ENCODE data around the gene FRMD3.

Gene FRMD3

DNA sequence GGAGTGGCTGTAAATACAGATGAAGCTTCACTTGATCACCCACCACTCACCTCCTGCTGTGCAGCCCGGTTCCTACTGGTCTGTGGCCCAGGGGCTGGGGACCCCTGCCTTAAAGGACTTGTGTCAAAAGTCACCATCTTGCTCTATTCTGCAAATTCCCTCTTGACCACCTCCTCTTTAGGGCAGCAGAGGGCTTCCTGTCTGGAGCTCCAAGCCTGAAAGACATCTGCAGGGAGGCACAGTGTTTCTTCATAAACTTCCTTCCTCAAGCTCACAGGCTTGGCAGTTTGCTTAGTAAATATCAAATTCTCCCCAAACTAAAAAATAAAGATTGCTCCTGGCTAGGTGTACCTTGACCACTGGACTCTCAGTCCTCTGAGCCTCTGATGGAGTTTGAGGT, 104.4 kb downstream of the FRMD3 start:
- no peak for DNase-seq (ENCODE audit: low spot score)

DNA sequence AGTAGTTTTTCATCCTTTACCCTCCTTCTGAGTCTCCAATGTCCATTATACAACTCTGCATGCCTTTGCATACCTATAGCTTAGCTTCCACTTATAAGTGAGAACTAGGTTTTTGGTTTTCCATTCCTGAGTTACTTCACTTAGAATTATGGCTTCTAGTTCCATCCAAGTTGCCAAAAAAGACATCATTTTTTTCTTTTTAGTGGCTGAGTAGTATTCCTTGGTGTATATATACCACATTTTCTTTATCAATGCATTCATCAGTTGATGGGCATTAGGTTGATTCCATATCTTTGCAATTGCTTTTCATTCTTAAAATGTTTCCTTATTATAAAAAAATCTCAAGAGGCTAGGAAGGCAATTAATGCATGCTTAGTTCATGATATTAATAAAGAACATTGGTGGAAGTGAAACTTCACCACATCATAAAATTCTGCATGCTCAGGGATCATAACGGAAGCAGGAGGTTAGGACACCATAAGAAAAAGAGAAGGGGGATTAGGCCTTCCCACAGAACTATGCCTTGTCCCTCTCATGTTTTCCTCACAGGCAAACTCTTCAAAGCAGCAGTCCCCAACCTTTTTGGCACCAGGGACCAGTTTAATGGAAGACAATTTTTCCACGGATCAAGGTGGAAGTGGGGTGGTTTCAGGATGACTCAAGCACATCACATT, 105.2 kb downstream of the FRMD3 start:
- DNase-seq (ENCODE audit: low spot score): no peak

DNA sequence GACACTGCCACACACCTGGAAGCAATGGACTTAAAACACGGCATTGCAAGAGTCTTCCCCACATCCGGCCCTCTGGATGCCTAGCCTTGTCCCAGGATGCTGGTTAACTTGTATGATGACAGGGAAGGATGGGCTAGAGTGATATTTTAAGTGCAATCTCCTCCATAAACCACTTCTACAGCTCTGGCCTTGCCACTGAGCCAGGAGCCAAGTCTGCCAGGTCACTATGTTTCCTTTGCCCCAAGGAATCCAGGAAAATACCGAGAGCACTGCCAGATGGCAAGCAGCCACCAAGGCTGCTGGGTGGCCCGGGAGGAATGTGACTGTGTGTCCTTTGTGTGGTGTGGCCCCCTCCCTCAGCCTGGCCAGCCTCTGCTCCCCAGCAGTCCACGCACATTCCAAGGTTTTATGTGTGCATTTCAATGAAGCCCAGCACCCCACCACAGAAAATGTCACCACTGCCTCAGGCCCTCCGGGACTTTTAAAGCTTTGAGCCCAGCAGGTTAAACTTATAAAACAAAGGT, 106.0 kb downstream of the FRMD3 start:
- no peak for DNase-seq (ENCODE audit: low spot score)

DNA sequence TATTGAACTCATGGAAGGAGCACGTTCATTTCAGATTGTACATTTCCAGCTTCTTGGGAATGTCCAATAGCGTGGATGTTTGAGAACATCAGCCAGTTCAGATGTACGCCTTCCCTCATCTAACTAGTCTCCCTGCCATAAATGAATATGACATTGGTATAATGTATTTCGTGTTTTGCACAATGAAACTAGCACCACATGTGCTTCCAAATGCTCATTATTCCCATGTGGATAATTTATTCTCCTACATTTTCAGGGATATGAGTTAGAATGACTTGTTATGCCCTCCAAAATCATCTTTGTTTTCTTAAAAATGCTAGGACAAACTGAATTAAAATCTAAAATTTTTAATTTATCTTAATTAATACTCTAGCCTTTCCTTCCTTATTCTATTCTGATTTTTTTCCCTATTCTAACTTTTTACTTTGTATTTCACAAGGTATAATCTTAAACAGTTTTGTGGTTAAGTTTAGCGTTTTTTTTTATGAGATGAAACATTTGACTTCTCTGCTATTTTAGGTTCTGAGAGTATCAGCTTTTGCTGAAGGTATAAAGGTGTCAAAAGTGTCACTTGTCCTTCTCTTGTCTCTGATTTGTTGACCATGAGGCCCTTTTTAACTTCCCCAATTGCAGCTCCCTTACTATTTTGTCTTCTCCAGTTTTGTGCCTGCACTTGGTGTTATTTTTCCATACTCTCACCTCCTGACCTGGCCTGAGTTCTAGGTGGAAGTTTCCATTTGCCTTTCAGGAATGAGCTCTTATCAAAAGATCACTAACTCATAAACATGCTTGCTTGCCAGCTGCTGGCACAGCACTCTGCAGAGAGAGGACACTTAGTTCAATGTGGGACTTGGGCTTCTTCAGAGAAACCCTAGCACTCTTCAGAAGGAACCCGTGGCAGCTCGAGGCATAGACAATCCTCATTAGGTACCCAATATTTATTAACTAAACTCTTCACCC, 106.8 kb downstream of the FRMD3 start:
- no peak for DNase-seq (ENCODE audit: low spot score)

DNA sequence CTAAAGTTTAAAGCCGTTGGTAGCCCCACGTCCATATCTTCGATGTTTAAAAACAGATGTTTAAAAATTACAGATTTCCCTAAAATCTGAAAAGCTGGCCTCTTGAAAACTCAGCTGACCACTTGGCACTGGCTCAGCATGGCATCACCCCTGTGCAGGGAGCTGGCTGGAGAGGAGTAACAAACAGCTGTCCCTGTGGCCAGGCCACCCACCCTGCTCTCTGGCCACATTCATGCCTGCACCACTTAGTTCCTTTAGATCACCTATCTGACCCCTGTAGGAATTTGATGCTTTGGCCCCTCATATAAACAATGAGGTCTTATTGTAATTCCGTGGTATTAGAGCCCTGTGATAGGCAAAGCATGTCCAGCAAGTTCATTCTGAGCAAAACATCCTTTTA, 107.5 kb downstream of the FRMD3 start:
- DNase-seq (ENCODE audit: low spot score): no peak

DNA sequence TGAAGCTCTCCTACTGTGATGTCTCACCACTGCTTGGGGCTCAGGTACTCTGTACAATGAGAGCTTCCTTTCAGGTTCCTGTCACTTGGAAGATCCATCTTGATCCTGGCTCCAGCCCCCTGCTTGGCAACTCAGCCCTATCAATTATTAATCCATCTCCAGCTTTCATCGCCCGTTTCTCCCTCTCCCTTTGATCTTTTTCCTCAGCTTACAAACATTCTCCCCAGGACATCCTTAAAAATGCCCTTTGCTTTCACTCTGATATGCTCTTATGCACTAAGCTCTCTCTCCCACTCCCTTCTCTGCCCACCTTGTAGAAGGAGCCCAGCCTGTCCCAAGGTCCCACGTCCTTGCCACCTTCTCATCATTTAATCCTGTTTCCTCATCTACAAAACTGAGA, 109.0 kb downstream of the FRMD3 start:
- no peak for DNase-seq (ENCODE audit: low spot score)

DNA sequence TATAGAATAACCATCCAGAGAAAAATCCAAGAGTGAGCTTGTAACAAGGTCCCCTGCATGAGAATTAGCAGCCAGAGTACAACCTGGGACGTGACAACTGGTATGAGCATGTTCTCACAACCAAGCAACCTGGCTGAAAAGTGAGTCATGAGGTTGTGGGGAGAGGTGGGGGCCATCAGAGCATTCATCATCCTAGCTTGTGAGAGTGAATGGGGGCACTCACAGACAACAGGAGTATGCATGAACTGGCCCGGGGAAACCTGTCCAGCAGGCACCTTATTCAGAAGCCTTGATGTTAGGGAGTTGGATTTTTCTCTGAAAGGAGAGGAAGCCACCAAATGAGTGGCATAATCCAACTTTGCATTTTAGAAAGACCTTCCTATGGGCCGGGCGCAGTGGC, 113.0 kb downstream of the FRMD3 start:
- no peak for DNase-seq (ENCODE audit: low spot score)

DNA sequence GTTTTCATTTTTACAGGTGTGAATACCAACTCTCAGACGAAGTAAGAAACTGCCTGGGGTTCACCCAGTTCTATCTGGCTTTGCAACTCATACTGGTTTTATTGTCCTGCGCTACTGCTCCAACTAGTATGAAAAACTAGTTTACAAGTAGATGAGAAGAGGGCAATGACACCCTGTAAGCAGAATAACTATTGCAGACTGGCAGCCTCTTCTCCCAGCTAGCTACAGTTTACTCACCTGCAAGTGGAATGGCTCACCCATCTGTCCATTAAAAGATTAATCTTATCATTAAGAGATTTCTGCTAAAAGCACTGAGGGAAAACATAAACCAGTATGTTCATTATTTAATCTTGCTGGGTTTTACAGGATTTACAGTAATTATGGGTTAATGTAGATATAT, 113.4 kb downstream of the FRMD3 start:
- DNase-seq (ENCODE audit: low spot score): no peak

DNA sequence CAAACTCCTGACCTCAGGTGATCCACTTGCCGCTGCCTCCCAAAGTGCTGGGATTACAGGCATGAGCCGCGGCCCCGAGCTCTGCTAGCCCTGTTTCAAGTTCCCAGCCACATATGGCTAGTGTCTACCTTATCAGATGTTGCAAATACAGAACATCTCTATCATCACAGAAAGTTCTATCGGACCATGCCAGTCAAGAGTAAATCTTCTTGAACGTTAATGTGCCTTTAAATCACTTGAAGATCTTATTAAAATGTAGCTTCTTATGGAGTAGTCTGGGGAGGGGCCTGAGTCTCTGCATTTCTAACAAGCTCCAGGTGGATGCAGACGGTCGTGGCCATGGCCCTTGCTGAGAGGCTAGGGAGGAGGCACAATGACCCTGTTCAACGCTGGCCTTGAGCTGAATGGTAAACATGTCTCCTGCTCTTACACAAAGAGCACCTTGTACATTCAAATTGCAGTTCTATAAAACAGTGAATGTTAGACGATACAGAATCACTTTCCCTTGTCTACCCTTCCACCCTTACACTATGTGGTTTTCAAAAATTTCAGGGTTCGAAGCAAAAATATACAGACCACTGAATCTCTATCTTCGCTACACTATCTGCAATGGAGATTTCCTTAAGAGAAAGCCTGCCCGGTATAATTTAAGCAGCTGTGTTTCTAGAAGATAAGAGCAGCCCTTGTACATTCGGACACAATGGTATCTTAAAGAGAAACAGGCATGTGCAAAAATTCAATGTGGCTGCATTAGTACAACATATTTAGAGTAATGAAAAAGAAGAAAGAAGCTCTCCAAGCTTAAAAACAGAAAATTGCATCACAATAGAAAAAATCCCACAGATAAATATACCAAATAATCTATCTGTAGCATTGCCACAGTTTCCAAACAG, 114.1 kb downstream of the FRMD3 start:
- peak; percentile 75 for DNase-seq (ENCODE audit: low spot score)

DNA sequence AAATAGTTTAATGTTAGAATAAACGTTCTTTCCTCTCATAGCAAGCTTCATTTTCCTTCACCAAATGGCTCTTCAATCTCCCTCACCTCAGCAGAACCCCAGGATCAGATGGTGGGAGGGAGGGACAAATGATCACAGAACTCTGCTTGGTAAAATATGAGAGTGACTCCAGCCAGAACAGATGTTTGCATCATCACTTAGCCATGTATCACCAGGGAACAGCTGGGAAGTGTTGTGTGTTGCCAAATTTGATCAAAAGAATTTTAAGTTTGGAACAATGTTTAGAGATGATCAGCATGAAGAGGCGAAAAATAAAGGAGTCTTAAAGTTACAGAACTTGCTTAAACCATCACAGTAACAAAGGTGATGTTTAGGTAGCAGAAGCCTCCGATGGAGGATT, 115.7 kb downstream of the FRMD3 start:
- no peak for DNase-seq (ENCODE audit: low spot score)

DNA sequence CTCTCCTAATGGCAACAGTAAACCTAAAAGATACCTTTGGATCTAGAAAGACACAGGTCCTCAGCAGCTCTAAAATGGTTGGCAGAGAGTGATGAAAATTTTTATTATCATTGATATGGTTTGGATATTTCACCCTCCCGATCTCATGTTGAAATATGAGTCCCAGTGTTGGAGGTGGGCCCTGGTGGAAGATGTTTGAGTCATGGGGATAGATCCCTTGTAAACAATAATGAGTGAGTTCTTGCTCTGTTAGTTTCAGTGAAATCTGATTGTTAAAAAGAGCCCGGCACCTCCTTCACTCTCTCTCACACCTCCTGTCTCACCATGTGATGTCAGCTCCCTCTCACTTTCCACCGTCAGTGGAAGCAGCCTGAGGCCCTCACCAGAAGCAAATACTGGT, 117.7 kb downstream of the FRMD3 start:
- DNase-seq (ENCODE audit: low spot score): no peak

DNA sequence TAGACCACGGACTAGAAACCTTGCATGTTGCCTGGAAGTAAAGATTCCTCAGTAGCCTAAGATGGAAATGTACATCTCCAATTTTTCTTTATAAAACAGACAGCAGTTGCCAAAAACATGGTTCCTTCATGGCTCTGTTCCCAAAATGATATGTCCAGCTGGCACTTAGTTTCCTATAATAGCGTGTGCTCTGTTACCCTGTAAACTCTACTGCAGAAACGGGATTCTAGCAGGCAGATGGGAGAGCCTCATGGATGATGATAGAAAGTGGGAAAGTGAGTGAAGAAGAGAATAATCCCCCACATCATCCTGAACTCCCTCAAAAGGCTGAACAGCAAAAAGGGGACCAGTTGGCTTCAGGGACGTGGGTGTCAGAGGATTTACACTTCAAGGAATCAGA, 118.2 kb downstream of the FRMD3 start:
- DNase-seq (ENCODE audit: low spot score): no peak

DNA sequence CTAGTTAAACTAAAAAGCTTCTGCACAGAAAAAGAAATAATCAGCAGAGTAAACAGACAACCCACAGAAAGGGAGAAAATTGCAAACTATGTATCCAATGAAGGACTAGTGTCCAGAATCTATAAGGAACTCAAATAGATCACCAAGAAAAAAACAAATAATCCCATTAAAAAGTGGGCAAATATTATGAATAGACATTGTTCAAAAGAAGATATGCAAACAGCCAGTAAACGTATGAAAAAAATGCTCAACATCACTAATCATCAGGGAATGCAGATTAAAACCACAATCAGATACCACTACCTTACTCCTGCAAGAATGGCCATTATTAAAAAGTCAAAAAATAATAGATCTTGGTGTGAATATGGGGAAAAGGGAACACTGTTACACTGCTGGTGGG, 119.9 kb downstream of the FRMD3 start:
- no peak for DNase-seq (ENCODE audit: low spot score)

DNA sequence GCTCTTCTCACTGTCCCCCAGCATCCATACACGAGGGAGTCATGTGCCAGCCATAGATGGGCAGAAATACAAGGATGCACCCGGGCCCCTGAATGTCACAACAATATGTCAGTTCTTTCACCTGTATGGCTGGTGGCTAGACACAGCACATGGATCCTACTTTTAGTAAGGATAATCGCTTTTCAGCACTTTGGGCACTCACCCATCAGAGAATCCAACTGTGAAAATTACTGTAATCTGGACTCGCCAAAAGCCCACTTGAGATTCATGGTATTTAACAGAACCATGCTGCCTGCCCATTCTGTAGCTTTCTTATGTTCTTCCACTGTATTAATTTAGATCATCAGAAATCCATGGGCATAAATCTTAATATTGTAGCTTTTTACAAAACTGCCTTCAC, 124.8 kb downstream of the FRMD3 start:
- no peak for DNase-seq (ENCODE audit: low spot score)

DNA sequence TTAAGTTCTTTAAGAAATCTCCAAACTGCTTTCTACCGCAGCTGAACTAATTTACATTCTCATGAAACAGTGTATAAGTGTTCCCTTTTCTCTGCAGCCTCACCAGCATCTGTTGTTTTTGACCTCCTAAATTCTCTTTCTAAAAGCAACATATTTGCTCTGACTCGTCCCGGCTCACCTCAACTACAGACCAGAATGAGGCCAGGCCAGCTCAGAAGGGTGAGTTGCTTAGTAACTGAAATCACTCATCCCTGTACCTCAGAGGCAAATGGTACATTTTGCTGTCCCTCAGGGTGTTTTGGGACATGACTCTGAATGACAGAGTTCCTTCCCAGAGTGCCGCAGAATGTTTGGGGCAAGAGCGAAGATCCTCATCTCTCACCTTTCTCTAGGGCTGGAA, 127.5 kb downstream of the FRMD3 start:
- no peak for DNase-seq (ENCODE audit: low spot score)

DNA sequence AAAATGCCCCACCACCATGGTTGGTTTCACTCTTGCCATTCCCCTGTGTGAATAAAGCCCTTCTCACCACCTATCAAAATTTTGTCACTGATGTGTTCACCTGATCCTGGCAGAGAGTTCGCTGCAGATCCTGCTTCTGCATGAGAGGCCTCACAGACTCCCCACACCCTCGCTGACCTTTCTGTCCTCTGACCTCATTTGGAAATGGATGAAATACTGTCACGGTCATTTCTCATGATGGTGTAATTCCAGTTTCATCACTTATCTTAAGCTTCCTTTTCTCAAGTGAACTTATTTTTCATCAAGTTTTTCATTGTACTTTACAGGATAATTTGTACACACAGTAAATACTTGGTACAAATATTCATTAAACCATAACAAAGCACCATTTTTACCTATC, 131.3 kb downstream of the FRMD3 start:
- no peak for DNase-seq (ENCODE audit: low spot score)

DNA sequence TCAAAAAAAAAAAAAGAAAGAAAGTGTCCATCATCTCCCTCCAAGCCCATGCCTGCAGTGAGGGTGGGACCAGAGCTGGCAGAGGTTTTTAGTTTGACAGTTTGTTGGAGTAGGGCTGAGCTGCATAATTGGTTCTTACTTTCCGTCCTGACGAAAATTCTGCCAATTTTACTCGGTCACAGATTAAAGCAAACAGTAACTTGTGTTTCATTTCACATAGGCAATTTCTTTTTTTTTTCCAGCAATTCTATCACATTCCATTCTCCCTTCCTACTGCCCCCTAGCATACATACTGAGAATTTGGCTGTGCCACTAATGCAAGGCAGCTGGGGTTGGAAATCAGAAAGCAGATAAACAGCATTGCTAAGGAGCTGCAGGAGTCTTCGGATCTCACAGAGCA, 132.4 kb downstream of the FRMD3 start:
- DNase-seq (ENCODE audit: low spot score): no peak

DNA sequence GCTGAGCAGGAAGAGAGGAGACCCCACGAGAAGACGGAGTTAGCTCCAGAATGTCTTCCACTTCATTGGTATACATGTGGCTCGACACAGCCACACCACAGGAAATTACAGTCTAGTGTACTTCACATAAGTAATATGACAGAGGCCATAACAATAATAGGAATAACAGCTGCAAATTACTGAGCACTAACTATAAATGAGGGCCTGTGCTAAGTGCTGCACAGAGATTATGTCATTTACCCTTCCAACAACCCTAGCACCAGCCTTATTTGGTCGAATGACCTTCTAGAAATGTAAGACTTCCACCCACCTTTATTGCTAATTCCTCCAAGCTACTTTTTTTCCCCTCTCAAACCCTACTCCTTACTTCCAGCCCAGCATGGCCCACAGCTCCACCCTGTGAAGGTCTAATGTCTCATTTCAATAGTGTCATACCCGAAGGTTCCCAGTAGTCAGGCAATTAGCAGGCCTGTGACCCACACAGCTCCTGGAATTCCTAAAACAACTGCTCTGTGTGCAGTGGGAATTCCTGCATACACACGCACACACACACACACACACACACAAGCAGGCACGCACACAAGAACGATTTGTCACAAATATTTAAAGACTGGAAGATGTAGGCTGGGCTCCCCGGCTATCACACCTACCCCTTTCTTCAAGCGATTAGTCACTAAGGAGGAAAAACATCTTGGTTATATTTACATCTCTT, 134.5 kb downstream of the FRMD3 start:
- DNase-seq (ENCODE audit: low spot score): no peak

DNA sequence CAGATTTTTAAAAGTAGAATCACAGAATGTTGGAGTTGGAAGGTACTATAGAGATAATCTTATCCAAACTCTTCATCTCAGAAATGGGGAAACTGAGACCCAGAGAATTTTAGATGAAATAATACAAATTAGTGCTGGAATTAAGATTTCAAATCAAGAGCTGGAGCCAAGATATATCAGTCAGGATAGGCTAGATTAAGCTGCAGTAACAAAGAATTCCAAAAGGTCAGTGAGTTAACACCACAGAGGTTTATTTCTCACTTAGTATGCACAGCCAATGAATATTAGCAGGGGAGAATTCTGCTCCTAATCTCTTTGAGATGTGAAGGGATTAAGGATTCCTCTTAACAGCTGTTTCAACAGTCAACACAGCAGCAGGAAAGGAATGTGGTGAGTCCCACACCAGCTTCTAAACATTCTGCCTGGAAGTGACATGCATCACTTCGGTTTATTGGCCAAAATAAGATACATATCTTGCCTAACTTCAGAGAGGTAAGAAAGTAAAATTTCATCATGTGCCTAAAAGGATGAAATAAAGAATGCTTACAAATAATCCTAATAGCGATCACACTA, 136.8 kb downstream of the FRMD3 start:
- DNase-seq (ENCODE audit: low spot score): no peak

DNA sequence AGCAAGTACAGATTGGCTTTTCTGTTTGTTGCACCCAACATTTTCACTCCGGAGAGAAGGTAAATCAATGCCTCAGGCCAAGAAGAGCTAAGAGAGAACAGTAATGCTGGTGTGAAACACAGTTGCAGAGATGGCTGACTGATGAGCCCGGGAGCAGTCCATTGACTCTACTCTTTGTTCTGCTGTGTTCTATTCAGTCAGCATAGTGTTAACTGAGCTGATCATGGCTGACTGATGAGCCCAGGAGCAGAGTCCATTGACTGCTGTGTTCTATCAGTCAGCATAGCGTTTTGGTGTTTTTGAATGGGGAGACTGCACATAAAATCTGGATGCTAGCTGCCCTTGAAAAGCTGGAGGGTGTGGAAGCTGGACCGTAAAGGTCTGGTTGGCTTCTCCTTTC, 141.4 kb downstream of the FRMD3 start:
- no peak for DNase-seq (ENCODE audit: low spot score)

DNA sequence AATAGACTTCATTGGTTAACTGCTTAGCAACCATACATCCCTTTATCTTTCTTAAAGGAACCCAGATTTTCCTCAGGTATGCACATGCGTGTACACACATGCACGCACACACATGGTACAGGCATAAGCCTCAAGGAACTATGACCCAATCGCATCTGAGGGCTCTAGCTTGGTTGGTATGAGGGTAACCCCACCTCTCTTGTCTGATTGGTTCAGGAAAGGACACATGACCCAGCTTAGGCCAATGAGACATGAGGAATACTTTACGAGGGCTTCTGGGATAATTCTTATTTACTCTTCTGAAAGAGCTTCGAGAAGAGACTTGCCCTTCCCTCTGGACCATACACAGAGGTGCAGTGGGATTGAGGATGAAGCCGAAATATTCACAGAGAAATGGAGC, 141.9 kb downstream of the FRMD3 start:
- DNase-seq (ENCODE audit: low spot score): no peak

All from SK-N-DZ (cell line).